Activated T-helper 1 cell treated with anti-CD3 and anti-CD28 coated beads, Interleukin-2, amount 50 U/mL, for 16 hours (primary cell): ENCODE results near the gene COL23A1.
A peak's percentile ranks its signal among the peaks of the same experiment; 100 is the strongest.
"Not testable (repeated sequence)": the region's sequence is repeated elsewhere in the genome, so short reads cannot be mapped to it uniquely, and the experiment has no call there.

ENCODE experiments used
- DNase-seq, 2 donors: peaks; one replicate each; pipeline ENCODE4 v3.0.0-alpha.2; 2020; ENCODE audit warnings: low read depth in 1 of 2, low spot score in 1 of 2

Gene COL23A1

GRCh38 chr5:178511172-178511571 is 79.0 kb downstream of the COL23A1 start:
- DNase-seq: no peak

GRCh38 chr5:178509491-178510057 is 80.6 kb downstream of the COL23A1 start:
- no peak for DNase-seq

- DNase-seq: no peak
Measured at GRCh38 chr5:178507151-178507932, 82.9 kb downstream of the COL23A1 start.

GRCh38 chr5:178505639-178506407 is 84.4 kb downstream of the COL23A1 start:
- no peak for DNase-seq

- DNase-seq: no peak
Measured at GRCh38 chr5:178504340-178504960, 85.7 kb downstream of the COL23A1 start.

- DNase-seq: no peak
Measured at GRCh38 chr5:178502401-178503100, 87.6 kb downstream of the COL23A1 start.

- DNase-seq: no peak
Measured at GRCh38 chr5:178499352-178499751, 90.8 kb downstream of the COL23A1 start.

- DNase-seq: no peak
Measured at GRCh38 chr5:178496642-178497041, 93.6 kb downstream of the COL23A1 start.

- DNase-seq: no peak
Measured at GRCh38 chr5:178496214-178496613, 94.0 kb downstream of the COL23A1 start.

- DNase-seq: no peak
Measured at GRCh38 chr5:178495706-178496105, 94.5 kb downstream of the COL23A1 start.

- no peak for DNase-seq
Measured at GRCh38 chr5:178492278-178492677, 97.9 kb downstream of the COL23A1 start.

- DNase-seq: no peak
Measured at GRCh38 chr5:178490935-178491652, 99.1 kb downstream of the COL23A1 start.

- DNase-seq: no peak
Measured at GRCh38 chr5:178489271-178489976, 100.8 kb downstream of the COL23A1 start.

GRCh38 chr5:178488696-178489095 is 101.5 kb downstream of the COL23A1 start:
- no peak for DNase-seq

GRCh38 chr5:178487911-178488600 is 102.1 kb downstream of the COL23A1 start:
- no peak for DNase-seq

GRCh38 chr5:178486878-178487512 is 103.2 kb downstream of the COL23A1 start:
- DNase-seq: not testable (repeated sequence)

- DNase-seq: no peak
Measured at GRCh38 chr5:178486239-178486641, 104.0 kb downstream of the COL23A1 start.

GRCh38 chr5:178483620-178484019 is 106.6 kb downstream of the COL23A1 start:
- peak in 1 of 2 donors; percentile 6 for DNase-seq

- no peak for DNase-seq
Measured at GRCh38 chr5:178479261-178479660, 110.9 kb downstream of the COL23A1 start.
